ENCODE results near the gene CDC23.

Gene CDC23

DNA sequence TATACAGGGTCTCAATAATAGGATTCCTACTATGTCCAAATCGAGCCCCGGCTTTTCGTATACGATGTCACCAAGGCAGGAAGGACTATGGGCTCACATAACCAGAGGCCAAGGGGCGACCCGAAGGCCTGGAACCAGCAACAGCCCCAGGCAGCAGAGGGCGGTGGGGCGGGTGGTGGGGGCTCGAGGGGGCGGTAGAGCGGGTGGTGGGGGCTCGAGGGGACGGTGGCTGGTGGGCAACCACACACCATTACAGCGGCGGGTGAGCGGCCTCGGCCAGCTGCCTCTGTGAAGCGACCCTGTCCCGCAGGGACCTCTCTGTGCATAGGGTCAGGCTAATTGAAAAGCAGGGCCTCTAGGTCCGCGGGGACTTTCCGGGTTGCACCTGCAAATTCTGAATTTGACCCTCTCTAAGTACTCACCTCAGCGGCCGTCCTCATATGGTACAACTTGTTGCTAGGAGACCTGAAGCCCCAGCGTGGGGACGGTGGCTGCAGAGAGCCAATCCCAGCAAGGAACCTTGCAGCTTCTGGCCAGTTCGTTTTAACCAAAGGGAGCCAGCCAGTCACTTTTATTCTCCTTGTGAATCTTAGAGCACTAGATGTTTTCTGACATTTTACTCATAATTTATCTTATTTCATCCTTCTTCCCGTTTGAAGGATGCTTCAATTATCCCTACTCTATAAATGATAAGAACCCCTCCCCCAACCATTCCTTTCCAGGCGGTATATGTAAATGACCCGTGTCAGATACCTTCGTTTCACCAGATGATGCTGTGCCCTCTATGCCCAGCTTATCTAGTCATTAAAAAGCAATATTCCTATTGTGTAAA lies 74.0 kb downstream of the CDC23 start, which contains the start of gene NME5:
TSS of gene NME5 (minus strand) at position 480 of the 832 bp plus-strand sequence. CDS start 648 bp downstream, outside the sequence.
- FAIRE-seq = no peak
